Ectodermal cell (in vitro differentiated cells): ENCODE results near the gene SIRPB2.

Source experiments
- H3K27ac ChIP-seq: 2 replicates; pipeline ENCODE4 v1.7.0; 2013; ENCODE audit warnings: mild to moderate bottlenecking, low read depth, low read length; ENCODE audit not compliant: insufficient read depth, poor library complexity, severe bottlenecking
- H3K27me3 ChIP-seq: 2 replicates; pipeline ENCODE4 v1.7.0; 2013; ENCODE audit warnings: mild to moderate bottlenecking, low read length; ENCODE audit not compliant: insufficient read depth, control insufficient read depth, poor library complexity, severe bottlenecking
- H3K36me3 ChIP-seq: one replicate; pipeline ENCODE4 v1.7.0; 2013; ENCODE audit warnings: low read length; ENCODE audit not compliant: control insufficient read depth, insufficient read depth
- H3K4me1 ChIP-seq: one replicate; pipeline ENCODE4 v1.7.0; 2013; ENCODE audit warnings: low read length; ENCODE audit not compliant: control insufficient read depth, insufficient read depth
- H3K4me3 ChIP-seq: 2 replicates; pipeline ENCODE4 v1.7.0; 2013; ENCODE audit warnings: low read depth, low read length, control low read depth; ENCODE audit not compliant: insufficient read depth
- H3K9me3 ChIP-seq: 2 replicates; pipeline ENCODE4 v1.7.0; 2013; ENCODE audit warnings: mild to moderate bottlenecking, low read length, moderate library complexity; ENCODE audit not compliant: control insufficient read depth
- WGBS, 2 experiments: methylation state at CpG; one replicate each; pipeline ENCODE4 v1.1.7; 2013; ENCODE audit warnings: missing lambda C conversion rate in 2 of 2; 5-methylcytosine and 5-hydroxymethylcytosine counted together

Gene SIRPB2

GRCh38 chr20:1526896-1527295 is 35.7 kb upstream of the SIRPB2 start:
- Histone ChIP-seq H3K27ac (no peak overlapping the region), H3K9me3 (no peaks in the 10 kb centered on the region), H3K4me1 (no peaks in the 10 kb centered on the region), H3K4me3 (no peak overlapping the region), H3K27me3 (no peaks in the 10 kb centered on the region), H3K36me3 (no peaks in the 10 kb centered on the region)

DNA sequence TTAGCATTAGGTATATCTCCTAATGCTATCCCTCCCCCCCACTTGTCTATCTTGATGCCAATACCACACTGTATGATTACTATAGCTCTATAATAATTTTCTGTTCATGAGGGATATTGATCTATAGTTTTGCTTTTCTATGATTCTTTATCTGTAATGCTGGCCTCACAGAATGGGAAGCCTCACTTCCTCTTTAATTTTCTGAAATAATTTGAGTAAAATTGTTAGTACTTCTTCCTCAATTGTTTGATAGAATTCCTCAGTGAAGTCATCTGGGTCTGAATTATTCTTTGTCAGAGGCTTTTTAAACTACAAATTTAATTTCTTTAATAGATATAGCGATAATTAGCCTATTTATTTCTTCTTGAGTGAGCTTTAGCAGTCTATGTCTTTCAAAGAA is 35.1 kb upstream of the SIRPB2 start:
- Histone ChIP-seq H3K4me1 (no peaks in the 10 kb centered on the region), H3K4me3 (no peak overlapping the region), H3K27ac (no peak overlapping the region), H3K27me3 (no peaks in the 10 kb centered on the region), H3K9me3 (no peaks in the 10 kb centered on the region), H3K36me3 (no peaks in the 10 kb centered on the region)
- whole genome bisulfite sequencing, 2 experiments = no CpG with 5 or more reads among the region's 1 CpG

DNA sequence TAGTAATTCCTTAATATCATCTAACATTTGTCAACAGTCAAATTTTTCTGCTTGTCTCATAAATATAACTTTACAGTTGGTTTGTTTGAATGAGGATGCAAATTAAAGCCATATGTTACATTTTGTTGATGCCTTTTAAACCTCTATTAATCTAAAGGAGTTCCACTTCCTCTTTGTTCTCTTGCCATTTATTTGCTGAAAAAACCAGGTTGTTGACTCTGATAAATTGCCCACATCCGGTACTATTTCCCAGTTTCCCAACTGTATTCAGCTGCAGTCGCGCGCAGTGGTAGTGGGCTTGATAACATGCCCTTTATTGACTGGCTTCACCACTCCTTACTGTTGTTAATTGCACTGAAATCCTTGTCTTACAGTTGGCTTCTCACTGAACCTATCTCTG is 32.8 kb upstream of the SIRPB2 start:
- WGBS, 2 experiments = 90 to 97% methylated on average over 4 of the region's 4 CpGs

GRCh38 chr20:1517010-1517409 is 25.8 kb upstream of the SIRPB2 start:
- Histone ChIP-seq H3K27me3 (no peaks in the 10 kb centered on the region), H3K4me3 (no peak overlapping the region)

More for the DNA sequence above, 32.8 kb upstream of the SIRPB2 start:
- Histone ChIP-seq H3K36me3 (no peaks in the 10 kb centered on the region), H3K4me3 (no peak overlapping the region), H3K9me3 (no peaks in the 10 kb centered on the region), H3K27ac (no peak overlapping the region), H3K4me1 (no peaks in the 10 kb centered on the region), H3K27me3 (no peaks in the 10 kb centered on the region)

DNA sequence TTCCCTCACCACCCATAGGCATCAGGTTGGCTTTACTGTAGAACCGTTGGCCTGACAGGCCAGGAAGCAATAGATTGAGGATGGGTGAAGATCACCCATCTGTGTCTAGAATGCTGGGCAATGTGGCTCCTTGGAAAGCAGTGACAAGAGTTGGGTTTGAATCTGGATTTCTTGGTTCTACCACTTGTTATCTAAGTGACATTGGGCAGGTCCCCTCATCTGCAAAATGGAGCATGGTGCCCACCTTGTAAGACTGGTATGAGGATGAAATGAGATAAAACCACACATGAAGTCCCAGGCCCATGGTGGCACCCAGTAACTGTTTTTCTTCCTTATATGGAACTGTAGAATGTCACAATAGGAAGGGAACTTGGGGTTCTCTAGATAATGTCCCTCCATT is 22.6 kb upstream of the SIRPB2 start:
- WGBS, 2 experiments = 94 to 100% methylated on average over 1 of the region's 1 CpG
- Histone ChIP-seq H3K27ac (no peak overlapping the region), H3K36me3 (no peaks in the 10 kb centered on the region), H3K27me3 (no peaks in the 10 kb centered on the region), H3K9me3 (no peaks in the 10 kb centered on the region), H3K4me1 (no peaks in the 10 kb centered on the region), H3K4me3 (no peak overlapping the region)

More at GRCh38 chr20:1517010-1517409, 25.8 kb upstream of the SIRPB2 start:
- Histone ChIP-seq H3K27ac (no peak overlapping the region), H3K9me3 (no peaks in the 10 kb centered on the region), H3K4me1 (no peaks in the 10 kb centered on the region), H3K36me3 (no peaks in the 10 kb centered on the region)
- WGBS, 2 experiments = 83 to 88% methylated on average over 5 of the region's 5 CpGs

DNA sequence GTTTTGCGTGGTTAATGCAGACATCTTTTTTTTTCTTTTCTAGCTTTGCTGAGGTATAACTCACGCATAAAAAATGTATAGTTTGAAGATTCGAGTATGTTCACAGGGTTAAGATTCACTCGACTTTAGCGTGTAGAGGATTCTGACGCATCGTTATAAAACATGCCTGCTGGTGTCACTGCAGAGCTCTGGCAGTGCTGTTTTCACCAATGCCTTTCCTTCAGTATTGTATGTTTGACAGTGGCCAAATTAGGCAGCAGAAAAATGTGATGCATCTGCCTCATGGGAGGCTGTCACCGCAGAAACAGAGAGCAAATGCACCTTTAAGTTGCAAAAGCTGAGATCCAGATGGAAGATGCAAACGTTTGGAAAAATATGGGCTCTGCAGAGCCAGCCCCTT is 18.0 kb upstream of the SIRPB2 start:
- 64 to 66% methylated on average over 9 of the region's 9 CpGs for WGBS, 2 experiments
- Histone ChIP-seq H3K4me1 (no peaks in the 10 kb centered on the region), H3K36me3 (no peaks in the 10 kb centered on the region), H3K27me3 (no peaks in the 10 kb centered on the region), H3K4me3 (no peak overlapping the region), H3K27ac (no peak overlapping the region), H3K9me3 (no peaks in the 10 kb centered on the region)

DNA sequence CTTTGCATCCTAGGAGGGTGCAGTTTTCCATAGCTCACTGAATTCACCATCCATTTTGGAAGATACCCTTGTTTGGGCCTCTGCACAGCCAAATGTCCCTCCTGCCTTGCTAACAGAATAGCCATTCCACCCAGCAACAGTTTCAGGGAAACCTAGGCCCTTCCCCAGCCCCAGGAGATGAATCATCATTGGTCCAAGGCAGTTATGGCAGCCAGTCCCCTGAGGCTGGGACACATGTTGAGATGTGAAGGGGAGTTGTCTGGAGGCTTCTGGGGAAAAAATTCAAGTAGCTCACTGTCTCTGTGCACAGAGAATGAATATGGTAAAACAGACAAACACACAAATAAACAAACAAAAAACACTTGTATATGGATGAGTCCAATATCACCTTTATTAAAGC is 17.4 kb upstream of the SIRPB2 start:
- Histone ChIP-seq H3K9me3 (no peaks in the 10 kb centered on the region), H3K36me3 (no peaks in the 10 kb centered on the region), H3K4me3 (no peak overlapping the region)

DNA sequence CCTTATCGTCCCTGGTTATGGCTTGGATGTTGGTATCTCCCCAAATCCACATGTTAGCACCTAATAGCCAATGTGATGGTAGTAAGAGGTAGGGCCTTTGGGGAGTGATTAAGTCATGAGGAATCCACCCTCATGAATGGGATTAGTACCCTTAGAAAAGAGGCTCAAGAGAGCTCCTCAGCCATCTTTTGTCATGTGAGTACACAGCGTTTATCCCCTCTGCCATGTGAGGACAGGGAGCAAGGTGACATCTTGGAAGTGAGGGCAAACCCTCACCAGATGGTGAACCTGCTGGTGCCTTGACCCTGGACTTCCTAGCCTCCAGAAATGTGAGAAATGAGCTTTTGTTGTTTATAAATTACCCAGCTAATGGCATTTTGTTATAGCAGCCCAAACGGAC is 16.1 kb upstream of the SIRPB2 start:
- no peaks in the 10 kb centered on the region for H3K9me3 ChIP-seq
- no peaks in the 10 kb centered on the region for H3K27me3 ChIP-seq
- 68 to 74% methylated on average over 3 of the region's 3 CpGs for WGBS, 2 experiments
- no peaks in the 10 kb centered on the region for H3K4me1 ChIP-seq
- H3K27ac ChIP-seq = no peak overlapping the region
- no peak overlapping the region for H3K4me3 ChIP-seq
- no peaks in the 10 kb centered on the region for H3K36me3 ChIP-seq

More for the DNA sequence above, 17.4 kb upstream of the SIRPB2 start:
- Histone ChIP-seq H3K27me3 (no peaks in the 10 kb centered on the region), H3K27ac (no peak overlapping the region), H3K4me1 (no peaks in the 10 kb centered on the region)

DNA sequence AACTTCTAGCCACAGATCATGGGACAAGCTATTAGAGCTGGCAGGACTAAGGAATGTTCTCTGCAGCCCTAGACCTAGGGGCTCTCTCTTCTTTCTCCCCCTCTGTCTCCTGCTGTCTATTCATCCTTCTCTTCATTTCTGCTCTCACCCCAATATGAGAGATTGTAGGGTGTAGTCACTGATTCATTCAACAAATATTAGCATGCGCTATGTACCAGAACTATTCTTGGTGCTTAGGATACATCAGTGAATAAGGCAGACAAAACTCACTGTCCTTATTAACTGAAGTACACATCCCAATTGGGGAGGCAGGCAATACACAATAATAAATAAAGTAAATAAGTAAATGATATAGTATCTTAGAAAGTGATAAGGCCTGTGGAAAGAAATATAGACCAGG is 14.7 kb upstream of the SIRPB2 start:
- WGBS, 2 experiments = 100% methylated on average over 1 of the region's 1 CpG
- Histone ChIP-seq H3K36me3 (no peaks in the 10 kb centered on the region), H3K9me3 (no peaks in the 10 kb centered on the region), H3K27ac (no peak overlapping the region), H3K27me3 (no peaks in the 10 kb centered on the region), H3K4me3 (no peak overlapping the region), H3K4me1 (no peaks in the 10 kb centered on the region)

- H3K27ac ChIP-seq = no peak overlapping the region
- no peaks in the 10 kb centered on the region for H3K4me1 ChIP-seq
- WGBS, 2 experiments = 91 to 93% methylated on average over 3 of the region's 3 CpGs
- H3K27me3 ChIP-seq = no peaks in the 10 kb centered on the region
- no peaks in the 10 kb centered on the region for H3K36me3 ChIP-seq
- H3K9me3 ChIP-seq = no peaks in the 10 kb centered on the region
- H3K4me3 ChIP-seq = no peak overlapping the region
These were observed 14.1 kb upstream of the SIRPB2 start for GRCh38 chr20:1505361-1505760.

DNA sequence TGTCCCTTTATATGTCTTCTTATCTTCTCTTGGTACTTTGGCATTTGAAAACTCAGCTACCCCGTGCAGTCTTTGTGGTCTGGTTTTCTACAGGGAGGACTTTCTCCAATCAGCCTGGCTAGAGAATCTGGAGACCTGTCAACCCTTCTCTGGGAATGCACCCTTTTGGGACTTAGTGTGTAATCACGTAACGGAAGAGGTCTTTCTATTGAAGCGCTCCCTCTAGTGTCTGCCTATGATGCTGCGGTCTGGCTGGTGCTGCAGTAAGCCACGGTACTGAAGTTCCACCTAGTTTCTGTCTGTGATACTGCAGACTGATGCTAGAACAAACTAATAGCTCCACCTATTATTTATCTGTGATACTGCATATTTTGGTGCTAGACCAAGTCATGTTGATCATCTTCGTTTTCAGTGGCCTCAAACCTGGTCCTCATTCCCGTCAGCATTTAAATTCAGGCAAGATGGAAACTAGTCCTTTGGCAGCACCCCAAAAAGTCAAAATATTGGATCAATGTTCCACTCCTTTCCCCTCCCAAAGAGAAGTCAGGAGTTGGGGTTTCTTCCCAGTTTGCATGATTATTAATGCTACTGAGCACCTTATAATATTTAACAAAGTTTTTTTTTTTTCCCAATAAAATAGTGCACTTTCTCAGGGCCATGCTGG is 12.5 kb upstream of the SIRPB2 start:
- H3K4me3 ChIP-seq = no peak overlapping the region
- WGBS, 2 experiments = 14 to 17% methylated on average over 8 of the region's 8 CpGs

More for the DNA sequence above, 12.5 kb upstream of the SIRPB2 start:
- no peaks in the 10 kb centered on the region for H3K27me3 ChIP-seq
- H3K36me3 ChIP-seq = no peaks in the 10 kb centered on the region
- no peaks in the 10 kb centered on the region for H3K4me1 ChIP-seq
- no peaks in the 10 kb centered on the region for H3K9me3 ChIP-seq
- H3K27ac ChIP-seq = no peak overlapping the region
